ENCODE results near the gene WWOX.

DNA sequence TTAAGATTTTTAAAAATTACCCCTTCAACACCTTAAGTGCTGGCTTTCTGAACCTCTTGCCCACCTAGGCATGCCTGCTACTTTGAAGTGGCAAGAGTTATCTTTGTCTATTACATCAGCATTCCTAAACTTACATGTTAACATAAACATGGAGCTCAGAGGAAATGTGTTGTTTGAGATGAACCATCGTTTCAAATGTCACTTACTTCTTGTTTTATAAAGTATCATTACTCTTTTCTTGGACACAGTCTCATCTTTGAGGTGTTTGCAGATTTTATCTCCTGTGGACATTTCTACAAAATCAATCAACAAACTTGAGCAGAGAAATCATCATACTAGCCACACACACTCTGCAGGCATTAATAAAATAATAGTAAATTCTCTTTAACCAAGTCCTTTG lies 184.9 kb downstream of the WWOX start:
- TF ChIP-seq POLR2A (IDR thresholded peaks at IDR 0.05; ENCODE audit: low read depth, low read length) (no peak), TAF1 (IDR thresholded peaks at IDR 0.05; ENCODE audit: low read depth, low read length) (no peak), POLR2AphosphoS5 (IDR thresholded peaks at IDR 0.05; ENCODE audit: low read depth, low read length) (no peak)

Data from GM12891 (cell line).